NCI-H2227 treated with DMSO at 0.1 percent for 48 hours (cell line): ENCODE results near the gene GNG10.
"Not testable (repeated sequence)": the region's sequence is repeated elsewhere in the genome, so short reads cannot be mapped to it uniquely, and the experiment has no call there.

Source experiments
- DNase-seq: peaks from one replicate; lab custom pipeline; 2025; lab: John Stamatoyannopoulos, UW

The GNG10 gene

GRCh38 chr9:111661150-111661801 is at the start of gene GNG10:
TSS of gene GNG10 (plus strand) at chr9:111661605. CDS start at chr9:111661635, 30 bp downstream.
- peak; percentile 32 for DNase-seq

GRCh38 chr9:111613436-111614040 is 47.9 kb upstream of the GNG10 start:
- no peak for DNase-seq

- no peak for DNase-seq
Observed at GRCh38 chr9:111615928-111616327, 45.5 kb upstream of the GNG10 start.

- DNase-seq = not testable (repeated sequence)
Observed at GRCh38 chr9:111617349-111617748, 44.1 kb upstream of the GNG10 start.

- DNase-seq = no peak
Observed at GRCh38 chr9:111621895-111622480, 39.4 kb upstream of the GNG10 start.

GRCh38 chr9:111622626-111623025 is 38.8 kb upstream of the GNG10 start:
- no peak for DNase-seq

GRCh38 chr9:111627260-111627963 is 34.0 kb upstream of the GNG10 start:
- no peak for DNase-seq

GRCh38 chr9:111628411-111628810 is 33.0 kb upstream of the GNG10 start:
- DNase-seq = no peak

GRCh38 chr9:111630182-111630963 is 31.0 kb upstream of the GNG10 start:
- DNase-seq = no peak

GRCh38 chr9:111630964-111631213 is 30.5 kb upstream of the GNG10 start:
- DNase-seq = no peak

GRCh38 chr9:111631214-111631971 is 30.0 kb upstream of the GNG10 start, which contains the start of gene DNAJC25:
TSS of gene DNAJC25 (plus strand) at chr9:111631334. CDS start at chr9:111631408, 74 bp downstream.
- DNase-seq = peak; percentile 96

- DNase-seq = no peak
Observed at GRCh38 chr9:111632060-111632459, 29.3 kb upstream of the GNG10 start.

- no peak for DNase-seq
Observed at GRCh38 chr9:111632695-111633388, 28.6 kb upstream of the GNG10 start.

GRCh38 chr9:111633389-111633736 is 28.0 kb upstream of the GNG10 start:
- DNase-seq = no peak

- DNase-seq = no peak
Observed at GRCh38 chr9:111634860-111635259, 26.5 kb upstream of the GNG10 start.

- DNase-seq = no peak
Observed at GRCh38 chr9:111637421-111637950, 23.9 kb upstream of the GNG10 start.

GRCh38 chr9:111644195-111644772 is 17.1 kb upstream of the GNG10 start:
- no peak for DNase-seq

GRCh38 chr9:111645806-111646205 is 15.6 kb upstream of the GNG10 start:
- no peak for DNase-seq

- no peak for DNase-seq
Observed at GRCh38 chr9:111646417-111646816, 15.0 kb upstream of the GNG10 start.

GRCh38 chr9:111648066-111648465 is 13.3 kb upstream of the GNG10 start:
- DNase-seq = no peak
